GM18520 (cell line): Measurements from ENCODE around the gene TSEN54.
A peak's percentile ranks its signal among the peaks of the same experiment; 100 is the strongest.
"Not testable (repeated sequence)": the region's sequence is repeated elsewhere in the genome, so short reads cannot be mapped to it uniquely, and the experiment has no call there.

Experiments
- ATAC-seq: cut with Tn5 transposase; IDR thresholded peaks from one replicate; pipeline ENCODE4 v1.9.1; 2021; ENCODE audit not compliant: unreplicated experiment

The TSEN54 gene

GRCh38 chr17:75516255-75516618, at the start of gene TSEN54:
Gene TSEN54 (plus strand): TSS chr17:75516528. CDS start chr17:75516561, 33 bp downstream.
- peak; percentile 52 for ATAC-seq

DNA sequence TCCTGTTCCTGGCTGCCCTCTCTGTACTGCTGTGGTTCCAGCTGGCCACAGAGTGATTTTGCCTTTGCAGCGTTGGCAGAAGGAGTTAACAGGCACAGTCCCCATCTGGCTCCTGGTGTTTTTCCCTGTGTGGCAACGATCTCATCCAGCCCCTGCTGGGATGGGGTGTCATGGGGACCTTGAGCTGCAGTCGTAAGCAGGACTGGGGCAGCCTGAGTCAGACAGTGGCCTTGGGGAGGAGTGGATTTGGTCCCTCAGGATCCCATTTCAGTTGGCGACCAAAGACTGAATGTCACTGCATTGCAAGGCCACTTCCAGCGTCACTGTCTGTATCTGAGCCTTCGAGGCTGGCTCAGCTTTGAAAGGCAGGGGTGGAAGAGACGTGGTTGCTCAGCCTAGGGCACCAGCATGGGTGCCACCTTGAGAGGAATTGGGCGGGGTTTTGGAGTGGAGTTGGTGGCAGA, 48.0 kb upstream of the TSEN54 start:
- no peak for ATAC-seq

GRCh38 chr17:75468779-75469373, 47.5 kb upstream of the TSEN54 start:
- no peak for ATAC-seq

- no peak for ATAC-seq
Measured at GRCh38 chr17:75471207-75471606, 45.1 kb upstream of the TSEN54 start.

DNA sequence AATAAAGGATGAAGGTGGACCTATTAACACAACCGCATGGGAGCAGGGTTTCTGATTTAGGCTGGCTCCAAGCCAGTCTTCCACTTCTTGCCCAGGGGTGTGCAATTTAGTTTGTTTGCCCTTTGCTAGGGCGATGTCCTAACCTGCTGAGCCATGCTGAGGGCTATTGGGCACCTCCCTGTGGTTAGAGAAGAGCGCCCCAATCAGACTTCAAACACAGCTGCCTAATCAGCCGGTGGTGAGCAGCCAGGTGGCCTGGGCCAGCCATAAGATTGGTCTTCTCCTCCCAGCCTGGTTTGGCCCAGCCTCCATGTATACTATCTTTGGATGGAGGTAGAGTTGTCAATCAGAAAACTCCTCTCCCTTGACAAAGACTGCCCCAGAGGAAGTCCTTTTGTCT, 44.2 kb upstream of the TSEN54 start:
- no peak for ATAC-seq

- ATAC-seq: no peak
Measured at GRCh38 chr17:75473246-75473645, 43.1 kb upstream of the TSEN54 start.

DNA sequence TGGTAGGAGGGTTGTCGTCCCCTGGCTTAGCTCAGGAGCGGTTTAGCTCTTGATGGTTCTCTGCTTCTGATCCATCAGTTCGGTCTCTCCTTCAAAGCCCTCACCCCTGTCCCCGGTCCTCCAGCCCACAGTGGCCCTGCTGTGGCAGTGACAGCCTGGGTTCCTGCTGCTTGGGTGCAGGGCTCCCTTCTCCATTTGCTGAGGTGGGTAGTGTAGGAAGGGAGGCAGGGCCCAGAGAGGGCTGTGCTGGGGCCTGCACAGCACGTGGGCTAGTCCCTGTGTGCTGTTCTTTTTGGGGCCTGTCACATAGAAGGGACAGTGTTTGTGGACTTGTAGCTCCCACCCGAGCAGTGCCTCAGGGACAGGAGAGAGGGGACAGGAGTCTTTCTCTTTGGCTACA, 41.6 kb upstream of the TSEN54 start:
- ATAC-seq: no peak

GRCh38 chr17:75475144-75475835, 41.0 kb upstream of the TSEN54 start:
- ATAC-seq: no peak

GRCh38 chr17:75475851-75476250, 40.5 kb upstream of the TSEN54 start:
- no peak for ATAC-seq

- ATAC-seq: no peak
Measured at GRCh38 chr17:75476271-75476671, 40.1 kb upstream of the TSEN54 start.

DNA sequence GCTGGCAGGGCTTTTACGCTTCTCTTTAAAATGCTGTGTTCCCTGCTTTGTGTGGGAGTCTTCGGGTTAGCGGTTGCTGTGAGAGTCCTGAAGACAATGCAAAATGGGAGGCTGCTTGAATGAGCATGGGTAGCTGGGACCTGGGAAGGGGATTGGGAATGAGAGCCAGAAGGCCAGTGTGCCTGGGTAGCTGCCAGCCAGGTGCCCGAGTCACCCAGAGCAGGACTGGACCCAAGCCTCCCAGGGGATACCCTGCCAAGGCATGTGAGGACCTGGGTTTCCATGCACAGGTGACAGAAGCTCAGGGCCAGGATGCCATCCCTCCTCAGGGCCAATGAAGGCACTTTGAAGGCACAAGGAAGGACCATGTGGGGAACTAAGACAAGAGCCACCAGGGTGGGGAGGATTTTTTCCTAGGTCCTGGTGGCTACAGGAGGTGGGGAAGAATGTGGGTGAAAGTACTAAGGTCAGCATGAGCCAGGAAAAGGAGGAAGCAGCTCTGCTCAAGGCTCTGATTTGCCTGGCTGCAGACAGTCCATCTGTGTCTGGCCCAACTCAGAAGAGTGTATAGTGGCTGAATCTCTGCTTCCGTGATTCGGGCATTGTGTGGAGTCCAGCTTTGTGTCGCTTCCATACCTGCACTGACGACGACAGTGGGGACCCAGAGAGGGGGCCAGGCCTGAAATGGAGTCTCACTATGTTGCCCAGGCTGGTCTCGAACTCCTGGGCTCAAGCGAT, 39.4 kb upstream of the TSEN54 start:
- ATAC-seq: no peak

GRCh38 chr17:75477490-75477862, 38.9 kb upstream of the TSEN54 start:
- not testable (repeated sequence) for ATAC-seq

- ATAC-seq: no peak
Measured at GRCh38 chr17:75478508-75478907, 37.8 kb upstream of the TSEN54 start.

DNA sequence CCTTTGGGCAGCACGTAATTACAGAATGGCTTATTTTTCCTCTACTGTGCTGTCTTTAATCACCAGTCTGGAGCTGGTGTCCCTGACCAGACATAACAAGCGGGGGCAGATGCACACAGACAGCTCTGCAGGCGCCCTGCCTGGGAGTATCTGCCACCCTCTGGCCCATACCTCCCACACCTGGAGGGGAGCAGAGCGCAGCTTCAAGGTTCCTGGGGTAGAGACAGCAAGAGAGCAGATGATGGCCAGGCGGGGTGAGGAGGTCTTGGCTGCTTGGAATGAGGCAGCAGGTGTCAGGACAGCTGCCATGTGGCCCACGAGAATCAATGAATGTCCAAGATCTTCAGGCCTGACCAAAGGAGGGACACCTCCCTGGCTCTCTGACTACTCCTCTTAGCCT, 36.0 kb upstream of the TSEN54 start:
- no peak for ATAC-seq

DNA sequence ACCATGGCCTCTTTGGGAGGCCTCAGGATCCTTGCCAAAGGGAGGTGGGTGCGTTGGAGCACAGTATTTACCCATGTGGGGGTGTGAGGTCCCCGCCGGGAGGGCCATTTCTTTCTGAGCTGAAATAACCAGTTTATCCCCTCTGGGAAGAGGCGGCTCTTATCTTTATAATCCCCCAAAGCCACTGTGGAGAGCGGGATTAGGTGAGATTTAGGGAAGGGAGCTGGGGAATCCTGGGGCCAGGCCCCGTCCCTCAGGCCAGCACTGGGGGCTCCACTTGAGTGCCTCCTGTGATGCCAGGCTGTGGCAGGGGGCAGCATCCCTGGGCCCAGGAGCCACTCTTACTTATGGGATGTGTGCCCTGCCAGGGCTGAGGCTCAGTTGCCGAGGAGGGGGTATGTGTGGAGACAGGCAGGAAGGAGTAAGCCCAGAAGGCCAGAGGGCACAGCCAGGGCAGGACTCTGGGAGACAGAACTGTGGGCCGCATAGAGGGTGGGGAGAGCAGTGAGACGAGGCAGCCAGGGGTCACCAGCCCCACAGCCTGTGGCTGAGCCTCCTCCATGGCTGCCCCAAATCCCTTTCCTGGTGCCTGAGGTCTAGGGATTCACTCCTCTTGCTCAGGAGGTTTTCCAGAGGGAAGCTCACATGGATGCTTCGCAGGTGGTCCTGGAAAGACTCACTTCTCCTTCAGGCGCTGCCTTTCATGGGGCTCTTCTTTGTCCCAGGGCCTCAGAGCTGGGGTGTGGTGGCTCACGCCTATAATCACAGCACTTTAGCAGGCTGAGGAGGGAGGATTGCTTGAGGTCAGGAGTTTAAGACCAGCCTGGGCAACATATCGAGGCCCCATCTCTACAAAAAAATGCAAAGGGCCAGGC, 34.9 kb upstream of the TSEN54 start:
- no peak for ATAC-seq

DNA sequence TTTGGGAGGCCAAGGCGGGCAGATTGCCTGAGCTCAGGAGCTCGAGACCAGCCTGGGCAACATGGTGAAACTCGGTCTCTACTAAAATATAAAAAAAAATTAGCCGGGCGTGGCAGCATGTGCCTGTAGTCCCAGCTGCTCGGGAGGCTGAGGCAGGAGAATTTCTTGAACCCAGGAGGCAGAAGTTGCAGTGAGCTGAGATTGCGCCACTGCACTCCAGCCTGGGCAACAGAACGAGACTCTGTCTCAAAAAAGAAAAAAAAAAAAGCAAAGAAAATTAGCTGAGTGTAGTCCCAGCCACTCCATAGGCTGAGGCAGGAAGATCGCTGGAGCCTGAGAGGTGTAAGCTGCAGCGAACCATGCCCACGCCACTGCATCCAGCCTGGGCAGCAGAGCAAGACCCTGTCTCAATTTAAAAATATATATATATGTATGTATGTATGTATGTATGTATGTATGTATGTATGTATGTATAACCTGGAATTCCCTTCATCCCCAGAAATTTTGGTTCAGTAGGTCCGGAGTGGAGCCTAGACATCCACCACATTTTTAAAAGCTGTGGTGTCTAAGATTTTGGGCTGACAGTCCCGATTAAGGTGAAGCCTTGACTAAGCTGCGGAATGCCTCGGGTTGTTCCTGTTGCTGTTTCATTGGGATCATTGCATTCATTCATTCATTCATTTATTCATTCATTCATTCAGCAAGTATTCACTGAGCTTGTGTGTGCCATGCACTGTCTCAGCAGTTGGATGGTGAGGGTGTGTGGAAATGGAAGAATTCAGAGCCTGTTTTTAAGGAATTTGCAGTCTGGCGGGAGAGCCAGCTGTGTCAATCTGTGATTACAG, 34.0 kb upstream of the TSEN54 start:
- ATAC-seq: no peak

- ATAC-seq: no peak
Measured at GRCh38 chr17:75485688-75486087, 30.6 kb upstream of the TSEN54 start.

DNA sequence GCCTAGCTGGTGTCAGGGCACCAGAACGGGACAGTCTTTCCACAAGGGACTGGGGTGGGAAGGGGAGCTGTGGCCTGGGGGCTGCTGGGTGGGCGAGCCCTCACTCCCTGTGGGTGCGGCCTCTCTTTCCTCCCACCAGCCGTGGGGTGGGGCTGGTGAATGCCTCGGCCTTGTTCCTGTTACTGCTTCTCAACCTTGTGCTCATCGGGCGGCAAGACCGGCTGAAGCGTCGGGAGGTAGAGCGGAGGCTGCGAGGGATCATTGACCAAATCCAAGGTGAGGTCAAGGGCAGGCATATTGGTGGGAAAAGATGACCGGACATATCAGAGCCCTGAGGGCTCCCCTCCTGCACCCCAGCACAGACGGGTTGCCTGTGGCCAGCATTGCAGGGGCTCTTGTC, 30.2 kb upstream of the TSEN54 start:
- ATAC-seq: no peak

- no peak for ATAC-seq
Measured at GRCh38 chr17:75486951-75487350, 29.4 kb upstream of the TSEN54 start.

- ATAC-seq: no peak
Measured at GRCh38 chr17:75487351-75488070, 28.8 kb upstream of the TSEN54 start.
